B cell (primary cell): ENCODE measurements around the gene NCOR1.

ENCODE experiments used
- EZH2 ChIP-seq: IDR thresholded peaks from 2 replicates; pipeline ENCODE4 v1.6.1; 2012; ENCODE audit warnings: borderline replicate concordance, low read depth, mild to moderate bottlenecking, moderate library complexity, low read length; ENCODE audit not compliant: insufficient read depth, poor library complexity, severe bottlenecking
- TF ChIP-seq, protein P1 (sequence below): fragments of 200-600 bp; IDR thresholded peaks from one replicate; pipeline ENCODE4 v1.8.0; 2022; ENCODE audit warnings: antibody characterized with exemption, mild to moderate bottlenecking

DNA sequence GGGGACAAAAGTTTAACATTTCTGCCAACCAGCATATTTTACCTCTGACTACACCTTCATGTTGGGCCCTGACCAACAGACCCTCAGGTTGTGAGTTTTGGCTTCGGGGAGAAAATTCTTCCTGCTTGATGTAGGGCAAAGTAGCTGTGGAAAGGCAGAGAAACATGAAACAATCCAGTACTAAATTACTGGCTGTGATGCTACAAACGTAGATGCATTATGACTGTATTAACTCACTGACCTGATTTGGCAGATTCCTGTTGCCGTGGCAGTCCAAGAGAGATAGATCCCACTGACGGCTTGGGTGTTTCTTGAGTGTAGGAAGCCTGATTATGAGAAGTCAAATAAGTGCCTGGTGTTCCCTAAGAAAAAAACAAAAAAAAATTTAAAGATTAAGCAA lies 135.0 kb downstream of the NCOR1 start:
- TF ChIP-seq, protein P1, sequence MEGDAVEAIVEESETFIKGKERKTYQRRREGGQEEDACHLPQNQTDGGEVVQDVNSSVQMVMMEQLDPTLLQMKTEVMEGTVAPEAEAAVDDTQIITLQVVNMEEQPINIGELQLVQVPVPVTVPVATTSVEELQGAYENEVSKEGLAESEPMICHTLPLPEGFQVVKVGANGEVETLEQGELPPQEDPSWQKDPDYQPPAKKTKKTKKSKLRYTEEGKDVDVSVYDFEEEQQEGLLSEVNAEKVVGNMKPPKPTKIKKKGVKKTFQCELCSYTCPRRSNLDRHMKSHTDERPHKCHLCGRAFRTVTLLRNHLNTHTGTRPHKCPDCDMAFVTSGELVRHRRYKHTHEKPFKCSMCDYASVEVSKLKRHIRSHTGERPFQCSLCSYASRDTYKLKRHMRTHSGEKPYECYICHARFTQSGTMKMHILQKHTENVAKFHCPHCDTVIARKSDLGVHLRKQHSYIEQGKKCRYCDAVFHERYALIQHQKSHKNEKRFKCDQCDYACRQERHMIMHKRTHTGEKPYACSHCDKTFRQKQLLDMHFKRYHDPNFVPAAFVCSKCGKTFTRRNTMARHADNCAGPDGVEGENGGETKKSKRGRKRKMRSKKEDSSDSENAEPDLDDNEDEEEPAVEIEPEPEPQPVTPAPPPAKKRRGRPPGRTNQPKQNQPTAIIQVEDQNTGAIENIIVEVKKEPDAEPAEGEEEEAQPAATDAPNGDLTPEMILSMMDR: no peak
- TF ChIP-seq EZH2: no peak
